Limb (tissue), 2 donors: ENCODE results near the gene PRKAG3.
"Not testable (repeated sequence)": the region's sequence is repeated elsewhere in the genome, so short reads cannot be mapped to it uniquely, and the experiment has no call there.

Experiments
- DNase-seq, 2 donors: peaks; one replicate each; pipeline ENCODE4 v3.0.0-alpha.2; 2016; ENCODE audit errors: extremely low spot score in 2 of 2

The PRKAG3 gene

DNA sequence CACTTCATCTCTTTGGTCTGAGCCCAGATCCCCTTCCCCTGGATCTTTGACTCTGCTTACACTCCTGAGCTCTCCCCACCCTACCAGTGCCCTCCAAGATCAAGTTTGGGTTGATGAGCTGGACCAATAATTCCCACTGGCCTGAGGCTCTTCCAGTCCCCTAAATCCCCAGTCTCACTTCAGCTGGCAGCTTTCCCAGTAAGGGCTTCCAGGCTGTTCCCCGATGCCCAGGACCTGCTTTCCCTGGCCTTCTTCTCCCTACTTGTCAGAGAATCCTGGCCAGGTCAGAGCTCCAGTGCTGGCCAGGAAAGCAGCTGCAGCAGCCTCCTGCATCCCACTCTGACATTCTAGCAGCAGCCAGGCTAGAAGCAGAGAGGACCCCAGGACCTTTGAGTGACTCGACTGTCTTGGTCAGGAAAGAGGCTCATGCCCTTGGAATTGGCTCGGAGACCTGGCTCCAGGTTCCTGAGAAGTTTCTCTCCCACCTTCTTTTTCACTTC, 31.5 kb upstream of the PRKAG3 start:
- no peak for DNase-seq

DNA sequence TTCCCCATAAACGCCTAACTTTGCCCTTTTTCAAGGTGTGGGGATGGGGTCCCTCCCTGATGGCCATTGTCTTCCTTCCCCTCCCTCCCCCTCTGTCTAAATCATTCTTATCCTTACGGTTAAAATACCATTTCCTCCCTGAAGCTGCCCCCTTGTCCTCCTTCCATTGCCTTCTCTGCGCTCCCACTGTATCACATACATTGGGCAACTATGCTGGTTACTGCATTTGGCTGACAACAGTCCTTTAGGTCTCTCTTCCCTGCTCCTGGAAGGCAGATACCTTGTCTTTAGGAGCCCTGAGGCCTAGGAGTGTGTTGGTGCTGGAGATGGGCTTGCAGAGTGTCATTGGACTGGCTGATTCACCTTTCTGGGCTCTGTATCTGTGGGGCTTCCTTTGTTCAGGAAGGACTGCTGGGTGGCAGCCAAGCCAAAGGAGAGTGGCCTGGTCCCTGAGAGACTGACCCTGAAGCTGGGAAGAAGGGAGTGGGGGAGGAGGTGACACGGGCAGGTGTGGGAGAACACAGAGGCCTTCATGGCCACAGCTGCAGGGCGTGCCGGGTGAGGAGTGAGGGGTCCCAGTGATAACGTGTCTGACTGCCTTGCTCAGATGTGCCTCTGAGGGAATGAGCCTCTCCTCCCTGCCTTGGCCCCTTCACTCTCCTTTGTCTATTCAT, 30.2 kb upstream of the PRKAG3 start:
- DNase-seq, result no peak

- DNase-seq, result peak; percentile 80 to 81
Measured at GRCh38 chr2:218860950-218861381, 29.4 kb upstream of the PRKAG3 start.

DNA sequence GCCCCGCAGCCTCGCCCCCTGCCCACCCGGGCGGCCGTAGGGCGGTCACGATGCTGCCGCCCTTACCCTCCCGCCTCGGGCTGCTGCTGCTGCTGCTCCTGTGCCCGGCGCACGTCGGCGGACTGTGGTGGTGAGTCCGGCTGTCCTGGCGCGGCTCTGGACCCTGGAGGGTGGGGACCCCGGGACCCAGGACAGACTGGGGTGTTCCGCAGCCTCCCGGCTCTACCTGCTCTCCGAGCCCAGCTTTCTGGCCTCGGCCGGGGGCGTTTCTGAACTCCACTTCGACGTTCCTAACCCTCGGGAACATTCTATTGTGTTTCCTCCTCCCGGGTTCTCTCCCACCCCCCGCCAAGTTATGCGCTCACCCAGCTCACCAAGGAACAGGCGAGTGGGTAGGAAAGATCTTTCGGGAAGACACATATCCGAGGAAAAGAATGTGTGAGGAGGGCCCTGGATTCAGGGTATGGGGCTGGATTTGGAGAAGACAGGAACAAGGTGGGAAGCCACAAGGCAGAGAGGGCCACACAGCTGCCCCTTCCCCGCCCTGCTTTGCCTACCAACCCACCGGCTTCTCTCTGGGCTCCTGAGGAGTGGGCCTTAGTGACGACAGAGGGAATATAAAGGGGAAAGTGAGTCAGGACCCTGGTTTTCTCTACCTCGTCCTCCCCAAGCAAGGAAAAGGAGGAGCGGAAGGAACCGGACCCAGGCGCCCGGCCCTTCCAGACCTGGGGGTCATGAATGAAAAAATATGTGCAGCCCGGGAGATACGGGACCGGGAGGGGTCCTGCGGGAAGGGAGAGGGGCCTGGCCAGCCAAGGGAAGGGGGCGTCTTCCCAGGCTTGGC, 28.6 kb upstream of the PRKAG3 start:
- DNase-seq, result no peak

DNA sequence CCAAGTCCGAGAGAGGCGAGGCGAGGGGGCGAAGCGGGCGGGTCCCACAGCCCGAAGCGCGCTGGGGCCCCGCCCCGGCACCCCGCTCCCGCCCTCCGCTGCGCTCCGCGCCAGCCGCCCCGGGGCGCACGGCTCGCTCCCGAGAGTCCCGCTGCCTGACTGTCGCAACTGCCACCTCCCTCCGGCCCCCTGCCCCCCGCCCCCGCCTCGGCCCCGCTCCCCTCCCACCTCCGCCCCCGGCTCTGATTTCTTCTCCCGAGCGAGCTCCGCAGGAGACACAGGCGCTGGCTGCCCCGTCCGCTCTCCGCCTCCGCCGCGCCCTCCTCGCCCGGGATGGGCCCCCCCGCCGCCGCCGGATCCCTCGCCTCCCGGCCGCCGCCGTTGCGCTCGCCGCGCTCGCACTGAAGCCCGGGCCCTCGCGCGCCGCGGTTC, 28.0 kb upstream of the PRKAG3 start, which contains the start of gene WNT6:
TSS of gene WNT6 (plus strand) at position 250 of the 432 bp plus-strand sequence. CDS start 233 bp downstream, outside the sequence.
- DNase-seq, result no peak

DNA sequence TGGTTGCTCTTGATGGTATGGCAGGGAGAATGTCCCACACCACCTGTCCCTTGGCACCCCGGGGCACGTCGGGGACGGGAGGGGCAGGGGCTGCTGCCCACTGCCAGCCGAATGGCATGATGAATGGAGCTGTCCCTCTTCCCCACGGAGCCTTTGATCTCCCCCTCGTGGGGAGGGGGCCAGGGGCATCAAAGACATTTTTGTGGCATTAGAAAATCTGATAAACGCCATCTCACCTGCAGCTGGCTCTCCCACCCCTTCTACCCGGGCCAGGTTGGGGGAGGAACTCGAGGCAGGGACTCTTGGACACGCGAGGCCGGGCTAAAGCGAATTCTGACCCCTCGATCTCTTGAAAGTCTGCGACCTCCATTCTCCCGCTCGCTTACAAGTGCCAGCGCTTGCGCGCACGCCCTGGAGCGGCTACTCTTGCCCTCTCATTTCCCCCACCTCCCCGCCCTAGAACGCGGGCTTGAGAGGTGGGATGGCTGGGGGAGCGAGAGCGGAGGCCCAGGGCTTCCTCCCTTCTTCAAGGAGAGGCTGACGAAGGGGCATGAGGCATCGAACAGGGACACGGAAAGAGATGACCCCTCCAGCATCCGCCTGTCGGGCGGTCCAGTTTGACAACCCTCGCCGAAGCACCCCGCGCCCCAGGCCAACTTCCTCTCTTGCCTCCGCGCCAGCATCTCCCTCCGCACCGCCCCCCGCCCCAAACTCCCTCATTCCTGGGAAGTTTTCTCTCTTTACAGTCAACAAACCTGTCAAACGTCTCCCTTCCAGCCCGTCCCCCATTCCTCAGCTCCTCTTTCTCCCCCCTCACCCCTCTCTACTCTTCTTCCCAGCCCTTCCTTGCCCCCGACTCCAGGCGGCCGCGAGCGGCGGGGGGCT, 27.3 kb upstream of the PRKAG3 start:
- DNase-seq, result no peak

- no peak for DNase-seq
Measured at GRCh38 chr2:218858138-218858445, 26.5 kb upstream of the PRKAG3 start.

- DNase-seq, result no peak
Measured at GRCh38 chr2:218857371-218858137, 26.0 kb upstream of the PRKAG3 start.

- no peak for DNase-seq
Measured at GRCh38 chr2:218856896-218857243, 25.3 kb upstream of the PRKAG3 start.

DNA sequence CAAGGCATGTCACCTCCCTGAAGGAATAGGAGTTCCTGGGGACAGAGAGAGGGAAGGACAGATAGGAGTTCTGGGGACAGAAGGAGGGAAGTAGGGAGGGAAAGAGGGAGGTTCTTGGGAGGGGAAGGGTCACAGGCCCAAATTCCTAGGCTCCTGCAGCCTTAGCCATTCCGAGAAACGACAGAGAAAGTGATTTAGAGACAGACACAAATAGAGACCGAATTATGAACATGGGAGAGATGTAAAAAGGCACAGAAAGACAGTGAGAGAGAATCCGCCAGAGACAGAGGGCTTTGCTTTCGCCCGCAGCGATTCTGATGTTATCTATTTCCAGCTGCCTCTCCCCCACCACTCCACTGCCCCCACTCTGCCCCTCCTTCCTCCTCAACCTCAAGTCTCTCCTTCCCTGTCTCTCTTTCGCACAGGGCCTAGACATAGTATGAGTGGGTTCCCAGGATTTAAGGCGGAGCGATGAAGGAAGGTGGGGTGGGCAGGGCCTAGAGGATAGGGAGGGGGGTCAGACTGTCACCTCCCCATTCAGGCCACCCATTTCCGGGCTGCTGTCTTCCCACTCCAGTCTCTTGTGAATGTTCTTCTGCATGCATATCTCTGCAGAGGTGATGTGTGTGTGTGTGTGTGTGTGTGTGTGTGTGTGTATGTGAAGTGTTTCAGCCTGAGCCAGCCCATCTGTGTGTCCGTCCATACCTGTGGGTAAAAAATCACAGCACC, 24.7 kb upstream of the PRKAG3 start:
- DNase-seq, result no peak

- no peak for DNase-seq
Measured at GRCh38 chr2:218855305-218856166, 23.9 kb upstream of the PRKAG3 start.

DNA sequence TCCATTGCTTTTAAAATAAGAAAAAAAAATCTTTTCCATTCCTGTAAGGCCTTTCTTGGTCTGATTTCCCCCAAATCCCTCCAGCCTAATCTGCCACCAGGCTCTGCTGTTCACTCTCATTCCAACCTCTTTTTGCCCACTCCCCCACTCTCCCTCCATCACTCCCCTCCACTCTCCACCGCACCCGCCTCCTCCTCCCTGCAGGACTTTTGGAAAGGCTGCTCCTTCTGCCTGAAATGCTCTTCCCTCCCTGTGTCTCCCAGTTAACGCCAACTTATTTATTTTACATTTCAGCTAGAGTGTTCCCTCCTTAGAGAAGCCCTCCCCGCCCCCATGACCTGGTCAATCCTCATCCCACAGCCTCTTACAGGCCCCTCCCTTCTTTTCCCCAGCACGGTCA, 23.3 kb upstream of the PRKAG3 start:
- no peak for DNase-seq

GRCh38 chr2:218853766-218854165, 22.2 kb upstream of the PRKAG3 start:
- no peak for DNase-seq

DNA sequence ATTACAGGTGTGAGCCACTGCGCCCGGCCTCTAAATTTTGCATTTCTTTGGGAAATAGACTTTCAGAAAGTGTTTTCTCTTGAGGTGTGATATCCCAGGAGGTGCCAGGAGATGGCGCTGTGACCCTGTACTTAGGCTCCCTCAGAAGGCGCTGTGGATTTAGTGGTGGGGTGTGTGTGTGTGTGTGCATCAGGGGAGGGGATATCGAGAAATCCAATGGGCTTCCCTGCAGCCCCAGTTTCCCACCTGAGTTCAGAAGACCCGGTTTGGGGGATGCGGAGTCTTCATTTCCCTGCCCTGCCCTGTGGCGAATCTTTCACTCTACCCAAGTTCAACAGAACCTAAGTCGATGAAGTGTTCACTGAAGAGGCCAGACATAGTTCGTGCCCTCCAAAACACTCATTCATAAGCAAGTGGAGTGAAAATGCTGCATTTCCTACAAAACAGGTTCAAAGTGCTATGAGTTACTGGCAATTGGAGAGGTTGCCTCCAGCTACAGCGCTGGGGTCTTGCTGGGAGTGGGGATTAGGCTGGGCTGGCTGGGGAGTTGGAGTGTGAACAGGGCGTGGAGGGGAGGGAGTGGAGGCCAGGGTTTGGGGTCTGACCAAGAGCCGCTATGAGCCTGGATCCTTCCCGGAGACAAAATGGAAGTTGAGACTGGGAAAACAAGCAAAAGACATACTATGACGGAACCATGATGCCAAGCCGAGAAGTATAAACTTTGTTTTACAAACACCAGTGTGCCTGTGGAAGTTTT, 21.5 kb upstream of the PRKAG3 start:
- no peak for DNase-seq

DNA sequence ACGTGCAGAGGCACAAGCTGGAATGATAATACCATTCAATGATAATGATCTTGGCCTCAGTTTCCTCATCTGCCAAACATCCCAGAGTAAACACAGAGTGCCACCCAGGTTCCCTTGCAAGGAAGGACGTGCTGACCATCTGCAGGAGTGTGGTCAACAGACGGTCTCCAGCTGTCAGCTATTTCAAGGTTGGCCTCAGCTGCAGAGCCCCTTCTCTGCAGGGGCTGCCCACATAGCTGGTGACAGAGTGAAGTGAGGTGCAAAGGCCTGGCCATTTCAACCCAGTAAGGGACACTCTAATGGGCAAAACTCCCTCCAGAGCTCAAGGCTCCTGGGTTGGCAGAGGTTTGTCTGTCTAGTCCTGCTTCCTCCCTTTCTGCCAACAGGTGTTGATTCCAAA, 19.7 kb upstream of the PRKAG3 start:
- no peak for DNase-seq

DNA sequence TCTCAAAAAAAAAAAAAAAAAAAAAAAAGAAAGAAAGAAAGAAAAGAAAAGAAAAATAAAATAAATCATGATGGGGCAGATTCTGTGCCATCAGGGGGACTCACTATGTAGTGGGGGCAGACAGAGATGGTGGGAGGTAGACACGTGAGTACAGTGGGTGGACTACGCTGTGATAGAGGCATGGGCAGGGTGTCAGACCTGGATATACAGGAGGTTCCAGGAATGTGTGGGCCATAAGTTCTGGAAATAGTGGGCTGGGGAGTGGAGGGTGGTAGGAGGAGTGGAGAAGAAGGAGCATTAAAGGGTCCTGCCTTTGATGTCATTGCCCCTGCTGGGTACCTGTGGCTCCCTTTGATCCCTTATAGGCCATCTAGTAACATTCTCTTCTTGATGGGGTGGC, 19.2 kb upstream of the PRKAG3 start:
- no peak for DNase-seq

GRCh38 chr2:218849721-218850120, 18.1 kb upstream of the PRKAG3 start:
- DNase-seq, result no peak

DNA sequence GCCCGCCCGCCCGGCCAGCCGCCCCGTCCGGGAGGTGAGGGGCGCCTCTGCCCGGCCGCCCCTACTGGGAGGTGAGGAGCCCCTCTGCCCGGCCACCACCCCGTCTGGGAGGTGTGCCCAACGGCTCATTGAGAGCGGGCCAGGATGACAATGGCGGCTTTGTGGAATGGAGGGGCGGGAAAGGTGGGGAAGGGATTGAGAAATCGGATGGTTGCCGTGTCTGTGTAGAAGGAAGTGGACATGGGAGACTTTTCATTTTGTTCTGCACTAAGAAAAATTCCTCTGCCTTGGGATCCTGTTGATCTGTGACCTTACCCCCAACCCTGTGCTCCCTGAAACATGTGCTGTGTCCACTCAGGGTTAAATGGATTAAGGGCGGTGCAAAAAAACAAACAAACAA, 15.4 kb upstream of the PRKAG3 start:
- not testable (repeated sequence) for DNase-seq

GRCh38 chr2:218844334-218844733, 12.7 kb upstream of the PRKAG3 start:
- not testable (repeated sequence) for DNase-seq
